CD4-positive, alpha-beta T cell treated with Interleukin-21 for 1 hour (primary cell): Measurements from ENCODE around the gene FAM89B.
A peak's percentile ranks its signal among the peaks of the same experiment; 100 is the strongest.

ENCODE experiments used
- DNase-seq: peaks from one replicate; pipeline ENCODE4 v3.0.0-alpha.2; 2020

FAM89B gene

DNA sequence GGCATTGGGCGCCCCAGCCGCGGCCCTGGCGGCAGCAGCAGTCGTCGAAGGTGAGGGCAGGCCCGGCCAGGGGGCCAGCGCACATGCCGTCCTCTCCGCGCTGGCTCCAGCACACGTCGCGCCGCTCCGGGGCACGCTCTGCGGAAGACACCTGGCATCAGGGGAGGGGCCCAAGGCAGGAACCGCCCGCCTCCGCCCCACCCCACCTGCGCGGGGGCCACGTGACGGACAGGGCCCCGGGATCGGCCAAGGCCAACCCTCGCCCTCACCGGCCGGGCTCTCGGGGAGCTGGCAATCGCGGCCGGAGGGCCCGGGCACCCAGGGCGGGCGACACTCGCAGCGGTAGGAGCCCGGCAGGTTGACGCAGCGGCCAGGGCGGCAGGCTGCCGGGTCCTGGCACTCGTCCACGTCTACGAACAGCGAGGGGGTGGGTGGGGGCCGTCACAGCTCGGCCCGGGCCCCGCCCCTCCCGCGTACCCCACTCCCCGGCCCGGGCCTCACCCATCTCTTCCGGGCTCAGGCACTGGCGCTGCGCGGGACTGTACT lies 32.5 kb upstream of the FAM89B start:
- no peak for DNase-seq

DNA sequence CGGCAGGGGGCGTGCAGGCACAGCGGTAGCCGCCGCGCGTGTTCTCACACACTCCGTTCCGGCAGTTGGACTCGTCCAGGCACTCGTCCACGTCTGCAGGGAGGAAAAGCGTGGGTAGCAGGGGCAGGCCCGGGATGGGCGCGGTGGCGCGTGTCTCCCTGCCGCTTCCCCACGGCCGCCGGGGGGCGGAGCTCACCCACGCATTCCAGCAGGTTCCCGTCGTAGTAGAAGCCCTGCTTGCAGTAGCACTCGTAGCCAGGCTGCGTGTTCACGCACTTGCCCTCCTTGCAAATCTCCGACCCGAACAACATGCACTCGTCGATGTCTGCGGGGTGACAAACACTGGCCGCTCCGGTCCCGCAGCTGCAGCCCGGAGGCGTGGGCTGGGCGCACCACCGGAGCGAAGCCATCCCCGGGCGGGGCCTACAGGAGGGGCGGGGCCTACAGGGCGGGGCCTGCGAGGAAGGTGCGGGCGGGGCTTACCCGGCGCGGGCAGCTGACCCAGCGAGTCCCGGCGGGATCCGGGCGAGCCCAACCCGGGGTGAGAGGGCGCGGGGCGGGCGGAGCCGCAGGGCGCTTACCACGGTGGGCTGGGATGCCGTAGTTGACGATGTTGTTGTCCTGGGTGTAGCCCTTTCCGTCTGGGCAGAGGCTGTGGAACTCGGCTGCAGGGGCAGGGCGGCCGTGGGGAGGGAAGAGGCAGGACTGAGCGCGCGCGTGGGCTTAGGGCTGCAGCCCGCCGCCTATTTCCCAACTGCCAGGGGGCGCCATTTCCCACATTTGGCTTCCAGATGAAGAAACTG lies 31.8 kb upstream of the FAM89B start:
- peak; percentile 92 for DNase-seq

DNA sequence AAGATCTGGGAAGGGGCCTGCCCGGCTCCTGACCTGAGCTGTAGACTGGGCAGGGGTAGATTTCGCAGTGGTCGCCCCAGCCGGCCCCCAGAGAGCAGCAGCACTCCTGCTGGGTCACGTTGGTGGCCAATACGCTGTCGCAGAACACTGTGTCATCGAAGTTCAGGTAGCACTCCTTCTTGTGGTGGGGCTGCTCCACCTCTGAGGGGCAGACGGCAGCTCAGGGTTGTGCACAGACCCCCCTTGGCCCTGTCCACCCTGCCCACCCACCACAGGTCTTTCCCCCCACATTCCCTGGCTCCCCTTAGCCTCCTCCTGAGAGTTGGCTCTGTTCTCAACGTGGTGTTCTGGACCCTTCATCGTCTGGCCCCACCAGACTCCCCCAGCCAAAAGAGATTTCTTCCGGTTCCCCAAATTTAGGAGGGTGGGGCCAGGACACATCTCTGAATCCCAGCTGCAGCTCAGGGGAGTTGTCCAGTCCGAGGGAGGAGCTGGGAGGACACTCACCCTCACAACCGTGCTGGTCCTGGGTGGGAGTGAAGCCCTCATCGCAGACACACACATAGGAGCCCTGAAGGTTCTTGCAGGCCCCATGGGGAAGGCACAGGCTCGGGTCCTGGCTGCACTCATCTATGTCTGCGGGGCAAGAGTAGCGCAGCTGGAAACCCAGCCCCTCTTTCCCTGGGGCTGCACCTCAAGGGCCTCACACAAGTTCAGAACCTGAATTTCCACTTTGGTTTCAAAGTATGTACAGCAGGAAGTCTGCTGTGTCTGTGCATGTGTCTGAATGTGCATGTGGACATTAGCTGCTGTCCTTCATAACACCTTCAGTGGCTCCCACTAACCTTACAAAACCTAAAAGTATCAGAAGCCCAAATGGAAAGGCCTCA lies 31.0 kb upstream of the FAM89B start:
- DNase-seq = no peak

DNA sequence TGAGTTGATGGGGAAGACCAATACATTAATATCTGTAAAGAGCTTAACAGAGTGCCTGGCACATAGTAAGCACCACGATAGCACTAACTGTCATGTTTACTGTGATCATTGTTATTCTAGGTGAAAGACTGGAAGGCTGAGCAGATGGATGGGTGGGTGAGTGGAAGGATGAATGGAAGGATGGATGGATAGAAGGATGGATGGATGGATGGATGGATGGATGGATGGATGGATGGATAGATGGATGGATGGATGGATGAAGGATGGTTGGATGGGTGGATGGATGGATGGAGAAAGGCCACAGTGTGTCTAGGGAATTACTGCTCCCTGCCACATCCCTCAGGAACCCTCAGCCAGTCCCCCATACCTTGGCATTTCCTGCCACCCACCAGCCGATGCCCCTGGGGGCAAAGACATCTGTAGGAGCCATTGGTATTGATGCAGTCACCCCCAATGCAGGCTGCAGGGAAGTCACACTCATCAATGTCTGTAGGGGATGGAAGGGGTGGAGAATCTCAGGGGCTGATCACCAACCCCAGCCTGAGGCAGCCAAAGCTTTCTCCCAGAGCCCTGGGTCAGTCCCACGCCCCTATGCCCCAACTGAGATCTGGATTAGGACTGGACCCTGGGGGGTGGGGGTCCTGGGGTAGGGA lies 29.5 kb upstream of the FAM89B start:
- no peak for DNase-seq

DNA sequence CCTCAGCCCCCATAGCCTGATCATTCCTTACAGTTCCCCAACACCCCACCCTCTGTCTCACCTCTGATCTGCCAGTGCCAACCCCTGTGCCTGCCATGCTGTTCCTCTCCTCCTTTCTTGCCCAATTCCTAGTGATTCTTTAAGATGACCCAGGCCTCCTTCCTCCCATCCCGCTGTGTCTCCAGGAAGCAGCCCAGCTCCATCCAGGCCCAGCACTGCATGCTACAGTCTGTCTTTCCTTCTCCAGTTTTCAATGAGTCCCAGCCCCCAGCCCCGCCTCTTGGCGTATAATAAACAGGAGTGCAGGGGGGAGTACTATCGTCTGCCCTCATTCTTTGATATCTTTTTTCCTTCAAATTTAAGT lies 26.5 kb upstream of the FAM89B start:
- no peak for DNase-seq

DNA sequence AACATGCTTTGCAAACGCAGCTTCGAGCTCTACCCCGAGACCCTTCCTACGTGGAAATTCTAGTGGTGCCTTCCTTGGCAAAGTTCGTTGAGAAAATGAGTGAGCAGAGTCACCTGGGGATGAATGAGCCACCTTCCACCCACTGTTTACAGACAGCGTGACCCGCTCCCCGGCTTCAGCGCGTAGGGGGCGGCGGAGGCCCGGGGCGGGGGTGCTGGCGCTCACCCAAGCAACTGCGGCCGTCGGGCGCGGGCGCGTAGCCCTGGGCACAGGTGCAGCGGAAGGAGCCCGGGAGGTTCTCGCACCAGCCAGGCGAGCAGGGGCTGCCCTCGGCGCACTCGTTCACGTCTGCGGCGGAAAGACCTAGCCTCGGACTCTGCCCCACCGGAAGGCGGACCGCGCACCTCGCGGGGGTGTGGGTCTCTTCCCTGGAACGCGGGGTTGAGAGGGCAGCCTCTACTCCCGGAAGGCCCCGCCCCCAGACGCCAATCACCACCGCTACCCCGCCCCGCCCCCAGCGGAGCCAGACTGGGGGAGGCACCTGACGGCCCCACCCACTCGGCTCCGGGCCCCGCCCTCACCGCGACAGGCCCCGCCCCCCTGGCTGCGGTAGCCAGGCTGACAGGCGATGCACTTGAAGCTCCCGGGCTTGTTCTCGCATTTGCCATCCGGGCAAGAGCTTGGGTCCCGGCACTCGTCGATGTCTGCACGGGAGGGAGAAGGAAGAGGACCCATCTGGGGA lies 25.9 kb upstream of the FAM89B start:
- peak; percentile 98 for DNase-seq

DNA sequence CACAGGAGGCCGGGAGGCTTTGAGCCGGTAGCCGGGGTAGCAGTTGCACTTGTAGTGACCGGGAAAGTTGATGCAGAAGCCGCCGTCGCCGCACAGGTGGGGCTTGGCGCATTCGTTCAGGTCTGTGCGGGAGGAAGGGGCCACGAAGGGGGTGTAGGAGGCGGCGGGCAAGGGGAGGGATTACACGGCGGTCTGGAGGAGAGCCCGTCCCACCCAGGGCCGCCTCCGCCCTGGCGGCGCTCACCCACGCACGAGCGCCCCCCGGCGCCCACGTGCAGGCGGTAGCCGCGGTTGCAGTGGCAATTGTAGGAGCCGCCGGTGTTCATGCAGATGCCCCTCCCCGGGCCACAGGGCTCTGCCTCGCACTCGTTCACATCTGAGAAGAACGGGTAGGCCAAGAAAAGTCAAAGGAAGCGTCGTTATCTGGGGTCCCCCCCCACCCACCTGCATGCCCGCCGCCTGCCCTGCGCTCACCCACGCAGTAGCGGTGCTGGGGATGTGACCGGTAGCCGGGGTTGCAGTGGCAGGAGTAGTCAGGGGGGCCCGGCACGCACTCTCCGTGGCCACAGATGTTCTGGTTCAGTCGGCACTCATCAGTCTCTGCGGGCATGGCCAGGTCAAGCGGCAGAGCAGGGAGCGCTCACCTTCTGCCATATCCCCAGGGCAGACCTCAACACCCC lies 24.8 kb upstream of the FAM89B start:
- peak; percentile 68 for DNase-seq

DNA sequence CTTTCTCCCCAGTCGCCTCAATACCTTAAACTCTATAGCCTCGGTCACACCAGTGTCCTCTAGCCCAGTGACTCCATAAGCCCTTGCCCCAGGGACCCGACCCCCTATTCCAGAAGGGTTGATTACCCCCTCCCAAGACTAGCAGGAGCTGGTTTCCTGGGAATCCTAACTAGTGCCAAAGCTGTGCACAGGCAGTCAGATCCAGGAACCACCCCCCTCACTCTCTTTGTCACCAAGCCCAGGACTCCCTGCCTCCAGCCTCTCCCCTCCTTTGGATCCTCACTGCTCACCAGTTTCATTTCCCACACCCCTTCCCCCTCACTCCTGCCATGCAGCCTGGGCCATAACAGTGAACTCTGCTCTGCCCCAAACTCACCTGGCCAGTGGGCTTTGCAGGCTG lies 23.9 kb upstream of the FAM89B start:
- DNase-seq = no peak

DNA sequence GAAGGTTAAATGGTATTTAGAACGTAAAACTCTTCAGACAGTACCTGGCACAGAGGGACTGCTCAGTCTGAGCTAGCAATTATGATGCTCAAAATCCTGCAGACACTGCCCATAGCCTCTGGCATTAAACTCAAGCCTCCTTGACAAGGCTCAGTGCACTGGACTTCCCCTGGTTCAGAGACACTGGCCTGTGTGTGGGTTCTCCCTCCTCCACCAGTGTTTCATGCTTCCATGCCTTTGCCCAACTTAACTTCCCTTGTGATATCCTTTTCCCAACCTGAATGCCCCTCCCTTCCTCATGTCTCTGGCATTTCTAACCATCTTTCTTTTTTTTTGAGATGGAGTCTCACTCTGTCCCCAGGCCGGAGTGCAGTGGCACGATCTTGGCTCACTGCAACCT lies 23.2 kb upstream of the FAM89B start:
- no peak for DNase-seq

DNA sequence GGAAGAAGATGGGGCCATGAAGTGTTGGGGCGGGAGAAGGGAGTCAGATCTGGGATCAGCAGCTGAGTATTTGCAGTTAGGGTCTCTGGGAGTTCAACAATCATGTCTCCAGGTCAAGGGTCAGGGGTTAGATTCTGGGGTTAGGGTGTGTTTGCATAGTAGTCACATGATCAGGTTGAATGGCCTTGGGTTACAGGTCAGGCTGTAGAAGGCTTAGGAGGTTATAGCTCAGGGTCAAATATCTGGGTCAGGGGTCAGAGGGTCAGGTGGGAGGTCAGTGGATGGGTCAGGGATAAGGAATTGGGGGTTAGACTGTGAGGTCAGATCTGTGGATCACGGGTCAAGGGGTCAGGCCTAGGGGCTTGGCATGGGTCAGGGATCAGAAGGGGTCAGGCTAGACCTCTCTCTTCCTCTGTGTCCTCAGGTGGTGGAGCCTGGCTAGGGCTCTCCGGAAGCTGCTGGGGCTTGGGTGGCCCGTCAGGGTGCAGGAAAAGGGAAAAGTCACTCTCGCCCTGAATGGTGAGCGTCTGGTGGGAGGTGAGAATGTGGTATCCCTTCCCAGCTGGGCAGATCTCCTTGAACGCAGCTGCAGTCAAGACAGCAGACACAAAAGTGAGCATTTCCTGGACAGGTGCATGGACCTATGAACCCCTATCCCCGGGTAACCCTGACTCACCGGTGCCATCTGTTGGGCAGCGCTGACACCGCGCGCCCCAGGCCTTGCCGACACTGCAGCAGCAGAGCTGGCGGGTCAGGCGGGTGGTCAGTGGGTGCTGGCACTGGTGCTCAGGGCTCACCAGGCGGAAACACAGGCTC lies 20.6 kb upstream of the FAM89B start:
- peak; percentile 73 for DNase-seq

DNA sequence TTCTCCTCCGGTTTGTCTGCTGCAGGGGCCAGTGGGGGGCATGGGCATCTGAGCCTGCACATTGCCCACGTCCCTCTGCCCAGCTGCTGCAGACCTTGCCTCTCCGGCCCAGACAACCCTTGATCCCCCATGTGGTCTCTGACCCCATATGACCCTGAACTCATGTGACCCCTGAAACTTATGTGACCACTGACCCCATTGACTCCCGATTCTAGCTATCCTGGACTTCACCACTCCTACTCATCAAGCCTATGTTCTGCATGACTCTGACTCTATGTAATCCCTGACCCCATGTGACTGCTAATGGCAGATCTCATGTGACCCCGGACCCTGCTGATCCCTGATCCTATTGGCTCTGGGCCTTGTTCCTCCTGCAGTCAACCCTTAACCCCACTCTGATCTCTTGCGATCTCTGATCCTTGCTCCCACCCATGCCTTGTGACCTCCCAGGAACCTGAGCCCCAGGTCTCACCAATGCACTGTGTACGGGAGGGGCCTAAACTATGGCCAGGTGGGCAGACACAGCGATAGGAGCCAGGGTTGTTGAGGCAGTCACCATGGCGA lies 19.9 kb upstream of the FAM89B start:
- DNase-seq = no peak

DNA sequence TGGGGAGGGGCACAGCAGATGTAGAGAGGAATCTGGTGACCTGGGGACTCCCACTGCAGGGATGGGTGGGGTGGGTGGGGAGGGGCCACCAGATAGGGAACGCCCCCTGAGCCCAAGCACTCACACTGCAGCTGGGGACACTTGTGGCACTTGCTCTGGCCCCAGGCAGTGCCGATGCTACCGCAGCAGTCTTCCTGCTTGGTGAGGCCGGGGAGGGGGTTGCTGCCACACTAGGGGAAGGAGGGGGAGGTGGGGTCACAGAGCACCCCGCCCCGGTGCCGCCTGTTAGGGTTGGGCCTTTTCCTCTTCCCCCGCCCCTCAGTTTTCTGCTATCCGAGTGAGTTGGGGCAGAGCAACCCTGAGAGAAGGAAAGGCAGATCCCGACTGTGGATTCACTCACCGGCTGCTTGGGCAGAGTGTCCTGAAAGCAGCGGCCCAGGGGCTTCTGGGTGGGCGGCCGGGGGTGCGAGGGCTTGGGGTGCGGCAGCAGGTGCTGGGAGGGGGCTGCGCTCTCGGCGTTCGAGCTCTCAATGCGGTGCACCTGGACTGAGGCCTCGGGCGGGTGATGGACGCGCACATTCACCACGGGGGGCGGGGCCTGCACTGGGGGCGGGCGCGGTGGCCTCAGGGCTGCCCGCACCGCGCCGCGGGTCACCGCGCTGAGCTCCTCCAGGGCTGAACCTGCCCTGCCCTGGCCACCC lies 18.9 kb upstream of the FAM89B start:
- peak; percentile 88 for DNase-seq

DNA sequence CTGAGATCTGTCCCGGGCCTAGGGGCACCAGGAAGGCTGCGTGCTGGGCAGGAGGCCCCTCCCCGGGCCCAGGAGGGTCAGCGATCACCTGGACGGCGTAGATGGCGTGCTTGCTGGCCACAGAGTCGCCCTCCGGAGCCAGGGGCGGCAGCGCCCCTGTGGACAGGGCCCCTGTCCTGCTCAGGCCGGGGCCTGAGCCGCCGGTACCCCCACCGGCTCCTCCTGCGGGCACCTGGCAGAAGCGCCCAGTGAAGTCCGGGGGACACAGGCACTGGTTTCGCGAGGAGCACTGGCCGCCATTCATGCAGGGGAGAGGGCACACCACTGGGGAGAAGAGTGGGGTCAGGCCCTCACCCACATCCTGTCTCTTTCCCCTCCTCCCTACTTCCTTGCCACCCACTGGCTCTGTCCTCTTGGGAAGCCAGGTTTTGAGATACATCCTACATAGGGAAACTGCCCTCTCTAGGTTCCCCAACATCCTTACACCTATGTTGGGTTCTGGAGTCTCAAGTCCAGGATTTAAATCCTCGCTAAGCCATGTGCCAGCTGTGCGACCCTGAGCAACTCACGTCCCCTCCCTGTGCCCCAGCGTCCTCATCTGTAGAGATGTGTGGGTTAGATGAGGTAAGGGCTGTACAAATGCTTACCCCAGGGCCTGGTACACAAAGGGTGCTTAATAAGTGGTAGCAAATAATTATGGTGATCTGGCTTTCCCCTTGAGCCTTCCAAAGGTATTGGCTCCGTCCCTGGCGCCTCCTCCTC lies 18.1 kb upstream of the FAM89B start:
- no peak for DNase-seq

DNA sequence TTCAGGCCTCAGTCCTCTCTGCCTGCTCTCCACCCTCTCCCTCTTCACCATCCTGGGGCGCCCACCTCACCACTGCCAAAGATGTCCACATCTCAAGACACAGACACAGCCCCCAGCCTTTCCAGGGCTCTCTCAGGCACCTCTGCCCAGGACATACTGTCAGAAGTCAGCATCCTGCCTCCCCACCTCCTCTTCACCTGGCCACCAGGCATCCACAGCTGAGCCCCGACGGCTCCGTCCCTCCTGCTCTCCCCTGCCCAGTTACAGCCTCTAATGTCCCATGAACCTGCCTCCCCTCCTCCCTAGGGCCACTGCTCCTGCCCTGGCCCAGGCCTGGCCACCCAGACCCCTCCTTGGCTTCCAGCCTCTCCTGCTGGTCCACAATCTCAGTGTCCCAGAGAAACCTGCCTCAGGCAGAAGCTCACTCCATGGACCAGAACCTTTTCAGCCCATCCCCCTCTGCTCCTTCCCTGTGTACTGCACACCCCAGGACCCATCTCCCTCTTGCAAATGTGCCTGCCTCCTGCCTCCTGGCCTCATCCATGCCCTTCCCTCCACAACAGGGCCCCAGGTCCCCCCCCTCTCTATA lies 17.4 kb upstream of the FAM89B start:
- DNase-seq = no peak

DNA sequence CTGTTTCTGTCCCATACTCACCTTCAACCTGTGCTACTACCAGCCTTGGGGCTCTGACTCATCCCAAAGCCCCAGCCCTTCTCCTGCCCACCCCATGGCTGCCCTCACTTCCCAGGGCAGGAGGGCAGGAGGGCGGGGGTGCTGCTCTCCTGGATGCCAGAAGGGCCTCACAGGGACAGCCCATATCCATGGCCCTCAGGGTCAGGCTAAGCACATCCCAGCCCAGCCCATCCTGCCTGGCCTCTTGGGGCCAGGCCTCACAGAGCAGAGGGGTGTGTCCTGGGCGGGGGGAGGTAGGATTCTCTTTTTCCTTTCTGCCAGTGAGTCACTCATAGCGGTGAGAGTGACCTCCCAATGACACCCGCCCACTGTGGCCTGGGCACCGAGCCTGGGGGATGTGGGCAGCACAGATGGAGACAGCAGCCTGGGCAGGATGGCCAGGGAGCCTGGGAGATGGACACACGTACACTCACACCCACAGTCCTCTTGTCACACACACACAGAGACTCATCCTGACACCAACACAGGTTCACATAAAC lies 16.6 kb upstream of the FAM89B start:
- DNase-seq = no peak

DNA sequence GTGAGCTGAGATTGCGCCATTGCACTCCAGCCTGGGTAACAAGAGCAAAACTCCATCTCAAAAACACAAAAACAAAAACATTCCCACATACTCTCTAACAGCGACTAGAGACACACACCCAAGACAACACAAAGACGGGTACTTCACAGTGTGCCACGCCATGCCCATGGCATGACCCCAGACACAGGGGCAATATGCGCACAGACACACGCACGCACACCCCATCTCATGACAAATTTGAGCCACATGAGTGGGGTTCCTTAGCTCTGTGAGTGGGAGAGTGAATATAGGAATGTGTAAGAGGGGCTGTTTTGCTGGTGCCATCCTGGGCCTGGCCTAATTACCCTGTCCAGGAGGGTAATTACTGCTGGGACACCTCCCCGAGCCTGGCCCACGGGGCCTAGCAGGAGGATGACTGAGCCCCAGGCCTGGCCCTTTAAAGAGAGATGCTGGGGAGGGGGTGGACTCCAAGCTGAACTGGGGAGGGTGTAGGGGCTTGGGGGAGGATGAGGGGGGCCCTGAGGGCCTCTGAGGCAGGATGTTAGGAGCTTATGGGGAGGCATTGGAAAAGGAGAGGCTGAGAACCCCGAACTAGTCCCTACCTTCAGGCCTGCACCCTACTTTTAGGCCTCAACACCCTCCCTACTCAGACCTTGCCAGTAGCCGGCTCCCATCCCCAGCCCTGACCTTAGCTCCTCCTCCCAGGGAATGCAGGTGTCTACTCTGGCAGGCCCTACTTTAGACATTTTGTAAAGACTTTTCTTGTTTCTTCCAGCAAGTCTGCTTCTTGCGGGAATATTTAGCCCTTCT lies 15.7 kb upstream of the FAM89B start:
- DNase-seq = no peak

DNA sequence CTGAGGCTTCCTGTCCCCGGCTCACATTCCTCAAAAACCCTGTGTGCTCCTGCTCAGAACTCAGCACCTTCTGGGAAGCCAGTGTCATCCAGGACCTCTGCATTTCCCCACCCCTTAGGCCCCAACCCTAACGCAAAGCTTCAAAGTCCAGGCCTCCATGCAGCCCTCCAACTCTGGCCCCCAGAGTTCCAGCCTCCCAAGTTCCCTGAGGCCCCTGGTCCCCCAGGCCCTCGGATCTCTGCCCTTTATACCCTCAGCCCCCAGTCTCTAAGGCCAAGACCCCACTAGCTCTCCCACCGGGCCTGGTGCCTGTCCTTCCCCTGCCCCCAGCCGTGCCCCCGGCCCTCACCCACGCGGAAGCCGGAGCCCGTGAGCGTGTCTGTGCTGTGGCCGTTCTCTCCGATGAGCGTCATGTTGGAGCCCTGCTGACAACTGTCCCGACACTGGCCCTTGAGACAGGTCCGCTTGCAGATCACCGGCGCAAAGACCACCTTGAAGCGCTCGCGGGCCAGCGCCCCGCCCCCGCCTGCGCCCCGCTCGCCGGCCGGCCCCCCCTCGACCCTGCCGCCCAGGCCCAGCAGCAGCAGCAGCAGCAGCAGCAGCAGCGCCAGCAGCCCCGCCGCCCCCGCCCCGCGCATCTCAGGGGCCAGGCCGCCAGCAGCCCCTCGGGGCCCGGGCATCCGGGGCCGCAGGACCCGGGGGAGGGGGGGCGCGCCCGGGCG lies 14.9 kb upstream of the FAM89B start:
- no peak for DNase-seq
